ENCODE measurements around the gene XYLT1. TPM values are rescaled to one million over a fixed set of nuclear protein-coding genes. Genes with fewer than 3 reads are reported as not detected.

XYLT1 gene
- total RNA-seq, 4 donors from 2014 or later: 20.0 to 43.0 (median 27.4) TPM

DNA sequence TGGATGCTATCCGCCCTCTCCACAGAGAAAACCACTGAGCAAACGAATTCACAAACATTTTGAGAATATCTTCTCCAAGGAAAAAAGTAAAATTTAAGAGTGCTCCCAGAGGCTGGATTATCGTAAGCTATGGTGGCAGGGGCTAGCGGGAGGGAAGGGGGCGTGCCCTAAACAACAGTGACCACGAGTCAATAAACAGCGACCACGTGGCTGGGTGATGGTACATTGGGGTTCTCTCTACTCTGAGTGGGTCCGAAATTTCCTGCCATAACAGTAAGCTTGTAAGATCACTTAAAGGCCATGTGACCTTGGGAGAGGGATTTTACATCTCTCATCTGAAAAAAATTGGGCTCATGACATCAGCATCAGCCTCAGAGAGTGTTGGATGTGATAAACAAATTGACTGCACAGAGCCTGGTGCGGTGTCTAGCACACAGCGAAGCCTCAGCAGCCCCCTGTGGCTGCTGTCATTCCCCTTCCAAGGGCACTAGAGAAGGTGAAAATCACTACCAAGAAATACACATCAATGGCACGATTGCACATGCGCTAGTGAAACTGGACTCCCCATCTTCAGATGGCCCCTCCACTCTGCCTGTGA, 213.2 kb downstream of the XYLT1 start:
- no peak for DNase-seq (ENCODE audit: low spot score)
- ATAC-seq (ENCODE audit: low FRiP score): no peak

DNA sequence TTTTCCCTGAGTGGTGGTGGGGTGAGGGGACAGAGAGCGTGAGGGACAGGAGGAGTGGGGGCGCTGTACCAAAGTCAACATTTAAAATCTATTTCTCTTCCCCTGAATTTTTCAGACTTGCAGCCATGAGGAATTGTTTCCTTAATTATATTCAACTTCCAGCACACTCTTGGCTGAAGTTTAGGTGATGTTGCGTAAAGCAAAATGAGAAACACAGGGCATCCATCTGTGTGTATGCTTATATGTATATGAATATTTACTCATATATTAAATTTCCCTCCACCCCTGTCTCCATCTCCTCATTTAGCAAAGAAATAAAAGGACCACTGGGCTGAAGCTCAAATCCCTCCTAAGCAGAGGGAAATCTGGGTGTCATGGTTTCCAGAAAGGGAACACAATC, 218.1 kb downstream of the XYLT1 start:
- TF ChIP-seq, protein P1, sequence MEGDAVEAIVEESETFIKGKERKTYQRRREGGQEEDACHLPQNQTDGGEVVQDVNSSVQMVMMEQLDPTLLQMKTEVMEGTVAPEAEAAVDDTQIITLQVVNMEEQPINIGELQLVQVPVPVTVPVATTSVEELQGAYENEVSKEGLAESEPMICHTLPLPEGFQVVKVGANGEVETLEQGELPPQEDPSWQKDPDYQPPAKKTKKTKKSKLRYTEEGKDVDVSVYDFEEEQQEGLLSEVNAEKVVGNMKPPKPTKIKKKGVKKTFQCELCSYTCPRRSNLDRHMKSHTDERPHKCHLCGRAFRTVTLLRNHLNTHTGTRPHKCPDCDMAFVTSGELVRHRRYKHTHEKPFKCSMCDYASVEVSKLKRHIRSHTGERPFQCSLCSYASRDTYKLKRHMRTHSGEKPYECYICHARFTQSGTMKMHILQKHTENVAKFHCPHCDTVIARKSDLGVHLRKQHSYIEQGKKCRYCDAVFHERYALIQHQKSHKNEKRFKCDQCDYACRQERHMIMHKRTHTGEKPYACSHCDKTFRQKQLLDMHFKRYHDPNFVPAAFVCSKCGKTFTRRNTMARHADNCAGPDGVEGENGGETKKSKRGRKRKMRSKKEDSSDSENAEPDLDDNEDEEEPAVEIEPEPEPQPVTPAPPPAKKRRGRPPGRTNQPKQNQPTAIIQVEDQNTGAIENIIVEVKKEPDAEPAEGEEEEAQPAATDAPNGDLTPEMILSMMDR (IDR thresholded peaks at IDR 0.05): no peak
- no peak for DNase-seq (ENCODE audit: low spot score)
- no peak for ATAC-seq (ENCODE audit: low FRiP score)

More for the DNA sequence above, 213.2 kb downstream of the XYLT1 start:
- TF ChIP-seq, protein P1 (IDR thresholded peaks at IDR 0.05): no peak

- no peak for DNase-seq (ENCODE audit: low spot score)
- TF ChIP-seq, protein P1 (IDR thresholded peaks at IDR 0.05): no peak
Measured at GRCh38 chr16:17252064-17252463, 218.7 kb downstream of the XYLT1 start.

DNA sequence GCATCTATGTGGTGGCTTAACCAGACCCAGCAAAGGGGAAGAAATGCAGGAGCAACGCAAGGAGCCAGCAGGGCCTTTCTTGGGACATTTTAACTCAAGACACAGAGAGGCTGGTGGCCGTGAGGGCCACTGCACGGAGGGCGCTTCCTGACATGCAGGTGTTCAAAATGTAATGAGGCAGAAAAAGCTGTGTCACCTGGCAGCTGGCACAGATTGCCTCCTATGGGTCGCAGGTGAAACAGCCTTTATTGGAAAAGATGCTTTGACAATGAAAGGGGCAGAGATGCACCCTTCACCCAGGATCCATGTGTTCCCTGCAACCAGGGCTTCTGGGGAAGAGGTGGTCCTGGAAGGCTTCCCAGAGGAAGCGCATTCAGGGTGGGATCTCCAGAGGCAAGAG, 219.3 kb downstream of the XYLT1 start:
- ATAC-seq (ENCODE audit: low FRiP score): no peak
- TF ChIP-seq, protein P1 (IDR thresholded peaks at IDR 0.05): no peak

More at GRCh38 chr16:17252064-17252463, 218.7 kb downstream of the XYLT1 start:
- ATAC-seq (ENCODE audit: low FRiP score): no peak

GRCh38 chr16:17246974-17247732, 223.6 kb downstream of the XYLT1 start:
- TF ChIP-seq, protein P1 (IDR thresholded peaks at IDR 0.05): no peak
- ATAC-seq (ENCODE audit: low FRiP score) (no peak), DNase-seq (ENCODE audit: low spot score) (no peak)

More for the DNA sequence above, 219.3 kb downstream of the XYLT1 start:
- DNase-seq (ENCODE audit: low spot score): no peak

- DNase-seq (ENCODE audit: low spot score): no peak
- ATAC-seq (ENCODE audit: low FRiP score): no peak
Measured at GRCh38 chr16:17246268-17246885, 224.4 kb downstream of the XYLT1 start.

More at GRCh38 chr16:17246268-17246885, 224.4 kb downstream of the XYLT1 start:
- TF ChIP-seq, protein P1 (IDR thresholded peaks at IDR 0.05): no peak
